ENCODE results near the gene HEATR5B. TPM values are rescaled to one million over a fixed set of nuclear protein-coding genes. Genes with fewer than 3 reads are reported as not detected.

Gene HEATR5B
- total RNA-seq, 4 donors from 2014 or later, result 32.8 to 54.2 (median 45.6) TPM

- TF ChIP-seq CTCF (IDR thresholded peaks at IDR 0.05; ENCODE audit: low read depth), result no peak
Observed at GRCh38 chr2:36954977-36955607, 129.1 kb downstream of the HEATR5B start.

GRCh38 chr2:36952748-36953197, 131.4 kb downstream of the HEATR5B start:
- no peak for TF ChIP-seq CTCF (IDR thresholded peaks at IDR 0.05; ENCODE audit: low read depth)

GRCh38 chr2:36951574-36951973, 132.6 kb downstream of the HEATR5B start:
- TF ChIP-seq CTCF (IDR thresholded peaks at IDR 0.05; ENCODE audit: low read depth), result no peak

GRCh38 chr2:36951027-36951518, 133.1 kb downstream of the HEATR5B start:
- no peak for TF ChIP-seq CTCF (IDR thresholded peaks at IDR 0.05; ENCODE audit: low read depth)

- no peak for TF ChIP-seq CTCF (IDR thresholded peaks at IDR 0.05; ENCODE audit: low read depth)
Observed at GRCh38 chr2:36949845-36950244, 134.3 kb downstream of the HEATR5B start.

- no peak for TF ChIP-seq CTCF (IDR thresholded peaks at IDR 0.05; ENCODE audit: low read depth)
Observed at GRCh38 chr2:36941867-36942266, 142.3 kb downstream of the HEATR5B start.

Other genes starting within 250 kb of the HEATR5B start
- 10 to 100 TPM; 21.3 to 34.9 (median 27.9) TPM for gene STRN, start 117.8 kb downstream of the HEATR5B start, total RNA-seq
- gene GPATCH11, start 146 bp upstream of the HEATR5B start, total RNA-seq, result 10 to 100 TPM; 30.3 to 61.4 (median 43.8) TPM
- gene EIF2AK2, start 72.6 kb upstream of the HEATR5B start, total RNA-seq, result 10 to 100 TPM; 24.2 to 30.2 (median 27.5) TPM
- not detected for gene SULT6B1, start 104.3 kb upstream of the HEATR5B start, total RNA-seq
- 10 to 100 TPM; 20.0 to 22.8 (median 21.4) TPM for gene CEBPZOS, start 112.1 kb upstream of the HEATR5B start, total RNA-seq
- 10 to 100 TPM; 29.3 to 67.8 (median 39.7) TPM for gene CEBPZ, start 147.2 kb upstream of the HEATR5B start, total RNA-seq
- gene NDUFAF7, start 147.3 kb upstream of the HEATR5B start, total RNA-seq, result 10 to 100 TPM; 14.5 to 22.9 (median 18.5) TPM
- 10 to 100 TPM; 40.6 to 56.7 (median 43.6) TPM for gene PRKD3, start 240.5 kb upstream of the HEATR5B start, total RNA-seq

Measured in subcutaneous adipose tissue (tissue), 4 donors.